Activated CD4-positive, alpha-beta T cell treated with anti-CD3 and anti-CD28 coated beads, Interleukin-2, amount 50 U/mL, for 1 hour (primary cell): Measurements from ENCODE around the gene RRAS2.

ENCODE experiments used
- DNase-seq: peaks from one replicate; pipeline ENCODE4 v3.0.0-alpha.2; 2020

The RRAS2 gene

GRCh38 chr11:14335712-14336111 lies 23.3 kb downstream of the RRAS2 start:
- no peak for DNase-seq

- no peak for DNase-seq
These were observed 24.1 kb downstream of the RRAS2 start for GRCh38 chr11:14334893-14335292.

- no peak for DNase-seq
These were observed 24.8 kb downstream of the RRAS2 start for GRCh38 chr11:14334192-14334591.

- no peak for DNase-seq
These were observed 27.4 kb downstream of the RRAS2 start for GRCh38 chr11:14331476-14332136.

GRCh38 chr11:14330881-14331280 lies 28.1 kb downstream of the RRAS2 start:
- no peak for DNase-seq

GRCh38 chr11:14329702-14330101 lies 29.3 kb downstream of the RRAS2 start:
- DNase-seq: no peak

- no peak for DNase-seq
These were observed 31.9 kb downstream of the RRAS2 start for GRCh38 chr11:14327116-14327515.

GRCh38 chr11:14323118-14323676 lies 35.8 kb downstream of the RRAS2 start:
- DNase-seq: no peak

GRCh38 chr11:14322510-14322909 lies 36.5 kb downstream of the RRAS2 start:
- DNase-seq: no peak

- DNase-seq: peak; percentile 7
These were observed 39.0 kb downstream of the RRAS2 start for GRCh38 chr11:14320020-14320419.

- DNase-seq: no peak
These were observed 40.4 kb downstream of the RRAS2 start for GRCh38 chr11:14318581-14318981.

- no peak for DNase-seq
These were observed 41.2 kb downstream of the RRAS2 start for GRCh38 chr11:14317659-14318325.

GRCh38 chr11:14315130-14315529 lies 43.9 kb downstream of the RRAS2 start:
- DNase-seq: no peak

- DNase-seq: no peak
These were observed 44.9 kb downstream of the RRAS2 start for GRCh38 chr11:14314127-14314526.

GRCh38 chr11:14312736-14313438 lies 46.1 kb downstream of the RRAS2 start:
- DNase-seq: no peak

GRCh38 chr11:14310679-14311078 lies 48.3 kb downstream of the RRAS2 start:
- DNase-seq: no peak

- DNase-seq: no peak
These were observed 49.4 kb downstream of the RRAS2 start for GRCh38 chr11:14309425-14310192.

GRCh38 chr11:14308897-14309387 lies 50.0 kb downstream of the RRAS2 start:
- DNase-seq: no peak

- DNase-seq: no peak
These were observed 50.7 kb downstream of the RRAS2 start for GRCh38 chr11:14308114-14308896.

GRCh38 chr11:14306481-14306880 lies 52.5 kb downstream of the RRAS2 start:
- no peak for DNase-seq

- no peak for DNase-seq
These were observed 53.3 kb downstream of the RRAS2 start for GRCh38 chr11:14305649-14306048.

- DNase-seq: no peak
These were observed 54.4 kb downstream of the RRAS2 start for GRCh38 chr11:14304601-14305000.
